OCI-LY1 (cell line): ENCODE results near the gene POLD4.

Source experiments
- CTCF ChIP-seq: fragments of 200-600 bp; sonication (generic), shearing (Covaris generic); IDR thresholded peaks from 2 replicates; pipeline ENCODE4 v1.5.1; 2017; ENCODE audit warnings: mild to moderate bottlenecking, antibody characterized with exemption, low read length, moderate library complexity, mixed read lengths
- EZH2 ChIP-seq: fragments of 200-600 bp; sonication (generic), shearing (Covaris generic); IDR thresholded peaks from 2 replicates; pipeline ENCODE4 v1.8.0; 2017; ENCODE audit warnings: borderline replicate concordance, mixed run types, mild to moderate bottlenecking, antibody characterized with exemption, low read length, moderate library complexity, mixed read lengths

GRCh38 chr11:67311051-67311555 is 42.2 kb downstream of the POLD4 start:
- TF ChIP-seq CTCF (no peak), EZH2 (no peak)
